Activated T-cell treated with anti-CD3 and anti-CD28 coated beads, Interleukin-2, amount 50 U/mL, for 24 hours (primary cell): Measurements from ENCODE around the gene SATL1.
"Not testable (repeated sequence)": the region's sequence is repeated elsewhere in the genome, so short reads cannot be mapped to it uniquely, and the experiment has no call there.

Experiments
- DNase-seq: peaks from one replicate; pipeline ENCODE4 v3.0.0-alpha.2; 2020
- H3K27ac Mint-ChIP-seq: 2 replicates; pipeline ENCODE4 v1.8.0; 2020; ENCODE audit warnings: mild to moderate bottlenecking, mixed read lengths
- H3K27me3 Mint-ChIP-seq: 2 replicates; pipeline ENCODE4 v1.8.0; 2020; ENCODE audit warnings: mixed read lengths
- H3K36me3 Mint-ChIP-seq: 2 replicates; pipeline ENCODE4 v1.8.0; 2020; ENCODE audit warnings: low read depth, mixed read lengths
- H3K4me1 Mint-ChIP-seq: 2 replicates; pipeline ENCODE4 v1.8.0; 2020; ENCODE audit warnings: low read depth, mixed read lengths
- H3K4me3 Mint-ChIP-seq: 2 replicates; pipeline ENCODE4 v1.8.0; 2020; ENCODE audit warnings: mild to moderate bottlenecking, moderate library complexity, mixed read lengths
- H3K9me3 Mint-ChIP-seq: 2 replicates; pipeline ENCODE4 v1.8.0; 2020; ENCODE audit warnings: mixed read lengths

Gene SATL1

DNA sequence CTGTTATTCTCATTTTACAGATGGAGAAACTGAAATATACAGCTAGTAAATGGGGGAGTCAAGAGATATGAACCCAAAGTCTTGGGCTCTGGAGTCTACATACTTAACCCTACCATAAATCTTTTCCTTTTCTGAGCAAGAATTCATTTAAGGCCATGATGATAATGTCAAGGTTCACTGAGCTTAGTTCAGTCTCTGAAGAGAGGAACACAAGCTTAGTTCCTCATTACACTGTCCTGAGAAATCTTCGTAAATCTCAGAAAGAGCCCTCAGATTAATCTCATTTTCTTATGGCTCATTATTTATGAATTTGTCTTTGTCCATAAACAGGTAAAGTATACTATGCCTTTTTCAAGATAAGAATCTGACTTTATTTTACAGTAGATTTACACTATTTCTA, 104.2 kb downstream of the SATL1 start:
- no peaks in the 10 kb centered on the region for H3K9me3 Mint-ChIP-seq
- peaks cover 7% of the 10 kb centered on the region for H3K27me3 Mint-ChIP-seq
- no peak overlapping the region for H3K4me3 Mint-ChIP-seq
- no peak overlapping the region for H3K27ac Mint-ChIP-seq
- DNase-seq: no peak
- H3K36me3 Mint-ChIP-seq: no peaks in the 10 kb centered on the region
- no peaks in the 10 kb centered on the region for H3K4me1 Mint-ChIP-seq

DNA sequence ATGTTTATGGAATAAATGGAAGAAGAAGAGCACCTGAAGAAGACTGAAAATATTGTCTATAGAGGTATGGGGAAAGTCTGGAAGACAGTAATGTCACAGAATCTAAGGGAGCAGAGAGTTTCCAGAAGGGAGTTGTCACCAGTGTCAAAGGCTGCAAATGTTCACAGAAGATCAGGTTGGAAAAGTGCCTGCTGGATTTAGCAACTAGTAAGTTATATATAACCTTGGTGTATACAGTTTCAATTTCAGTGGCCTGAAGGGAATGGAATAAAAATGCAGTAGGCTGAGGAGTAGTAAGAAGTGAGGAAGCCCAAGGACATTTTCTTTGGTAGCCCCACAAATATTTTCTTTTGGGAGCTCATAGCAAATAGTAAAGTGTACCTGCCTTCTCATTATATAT, 107.2 kb downstream of the SATL1 start:
- H3K4me1 Mint-ChIP-seq: no peaks in the 10 kb centered on the region
- no peaks in the 10 kb centered on the region for H3K36me3 Mint-ChIP-seq
- peaks cover 26% of the 10 kb centered on the region for H3K27me3 Mint-ChIP-seq
- no peak for DNase-seq
- H3K9me3 Mint-ChIP-seq: no peaks in the 10 kb centered on the region
- no peak overlapping the region for H3K27ac Mint-ChIP-seq
- H3K4me3 Mint-ChIP-seq: no peak overlapping the region

DNA sequence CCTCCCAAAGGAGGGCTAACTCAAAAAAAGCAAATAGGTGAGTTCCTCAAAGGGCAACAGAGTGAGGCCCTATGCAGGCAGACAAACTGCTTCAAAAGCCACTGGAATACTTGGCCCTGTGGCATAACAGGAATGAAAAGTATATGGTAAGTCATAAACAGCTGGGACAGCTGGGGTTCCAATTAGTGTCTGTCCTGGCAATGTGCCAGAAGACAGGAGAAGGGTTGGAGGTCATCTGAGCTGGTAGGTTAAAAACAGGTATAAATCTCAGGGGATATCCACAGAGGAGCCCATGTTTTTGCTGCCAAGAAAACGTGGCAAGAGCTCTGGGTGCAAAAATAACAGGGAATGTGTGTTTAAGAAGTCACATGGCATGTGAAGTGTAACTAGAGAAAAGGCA, 128.3 kb downstream of the SATL1 start:
- Mint-ChIP-seq H3K4me3 (no peak overlapping the region), H3K27ac (no peak overlapping the region), H3K9me3 (no peaks in the 10 kb centered on the region), H3K4me1 (no peaks in the 10 kb centered on the region), H3K36me3 (no peaks in the 10 kb centered on the region), H3K27me3 (peaks cover 32% of the 10 kb centered on the region)
- no peak for DNase-seq

DNA sequence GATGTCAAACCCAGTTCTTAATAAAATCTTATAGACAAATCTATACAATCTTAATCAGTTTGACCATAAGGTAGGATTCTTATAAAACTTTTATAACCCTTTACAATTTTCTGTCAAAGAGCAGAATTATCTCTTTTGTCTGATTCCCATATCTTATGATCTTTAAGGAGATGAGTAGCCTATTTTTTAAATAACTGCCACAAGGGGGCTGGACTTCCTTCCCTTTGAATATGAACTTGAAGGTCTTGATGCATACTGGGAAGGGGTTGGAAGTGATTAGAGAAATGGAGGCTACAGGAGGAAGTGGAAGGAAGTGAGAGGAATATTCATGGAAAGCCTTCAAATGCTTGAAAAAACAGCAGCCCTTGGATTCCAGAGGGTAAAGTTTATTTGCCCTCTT, 128.8 kb downstream of the SATL1 start:
- no peak overlapping the region for H3K4me3 Mint-ChIP-seq
- H3K36me3 Mint-ChIP-seq: no peaks in the 10 kb centered on the region
- H3K9me3 Mint-ChIP-seq: no peaks in the 10 kb centered on the region
- peaks cover 28% of the 10 kb centered on the region for H3K27me3 Mint-ChIP-seq
- no peak for DNase-seq
- no peaks in the 10 kb centered on the region for H3K4me1 Mint-ChIP-seq
- H3K27ac Mint-ChIP-seq: no peak overlapping the region

DNA sequence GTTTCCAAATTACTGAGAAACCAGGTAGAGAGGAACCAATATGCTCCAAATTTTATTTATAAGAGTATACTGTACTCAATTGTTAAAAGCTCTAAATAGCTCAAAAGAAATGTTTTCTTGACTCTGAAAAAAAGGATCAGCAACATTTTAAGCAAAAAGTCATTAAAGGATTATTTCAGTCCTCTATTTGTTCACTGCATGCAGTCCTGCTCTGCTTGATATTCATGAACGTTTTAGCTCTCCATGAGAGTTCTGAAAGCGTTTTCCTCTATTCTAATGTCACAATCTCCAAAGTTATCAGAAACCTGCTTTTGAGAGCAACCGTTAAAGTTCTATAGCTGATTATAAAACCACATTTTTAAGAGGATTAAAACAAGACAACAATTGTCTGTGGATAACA, 129.4 kb downstream of the SATL1 start:
- no peak overlapping the region for H3K27ac Mint-ChIP-seq
- H3K9me3 Mint-ChIP-seq: no peaks in the 10 kb centered on the region
- no peak for DNase-seq
- no peaks in the 10 kb centered on the region for H3K4me1 Mint-ChIP-seq
- H3K36me3 Mint-ChIP-seq: no peaks in the 10 kb centered on the region
- peaks cover 28% of the 10 kb centered on the region for H3K27me3 Mint-ChIP-seq
- no peak overlapping the region for H3K4me3 Mint-ChIP-seq

DNA sequence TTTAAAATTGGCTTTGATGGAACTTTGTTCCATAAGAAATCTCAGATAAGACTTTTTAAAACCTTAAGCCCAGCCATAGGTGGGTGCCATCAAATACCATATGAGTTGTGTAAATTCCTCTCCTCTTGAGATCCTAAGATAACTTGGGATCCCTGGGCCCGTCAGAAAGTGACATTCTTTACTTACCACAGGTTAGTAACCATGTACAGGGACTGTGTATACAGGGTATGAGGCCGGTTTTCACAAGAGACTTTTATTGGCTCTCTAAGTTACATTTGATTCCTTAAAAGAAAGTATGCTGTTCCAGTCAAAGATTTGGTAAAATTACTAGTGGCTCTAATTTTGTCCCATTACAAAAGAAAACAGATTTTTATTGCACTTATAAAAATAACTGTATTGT, 129.8 kb downstream of the SATL1 start:
- Mint-ChIP-seq H3K27ac (no peak overlapping the region), H3K9me3 (no peaks in the 10 kb centered on the region), H3K4me1 (no peaks in the 10 kb centered on the region), H3K27me3 (peaks cover 26% of the 10 kb centered on the region), H3K4me3 (no peak overlapping the region), H3K36me3 (no peaks in the 10 kb centered on the region)
- no peak for DNase-seq

DNA sequence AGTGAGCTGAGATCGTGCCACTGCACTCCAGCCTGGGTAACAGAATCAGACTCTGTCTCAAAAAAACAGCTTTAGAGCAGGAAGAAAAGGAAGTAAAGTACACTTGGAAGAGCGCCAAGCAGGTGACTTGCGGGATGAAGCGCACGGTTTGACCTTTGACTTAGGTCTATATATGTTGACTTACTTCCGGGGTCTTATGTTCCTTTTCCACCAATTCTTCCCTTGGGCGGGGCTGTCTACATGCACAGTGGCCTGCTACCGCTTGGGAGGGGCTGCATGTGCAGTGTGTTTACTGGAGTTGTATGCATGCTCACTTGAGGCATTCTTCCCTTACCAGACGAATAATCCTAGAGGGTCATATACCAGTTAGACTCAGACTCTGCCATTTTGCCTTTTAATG, 131.3 kb downstream of the SATL1 start:
- H3K27me3 Mint-ChIP-seq: peaks cover 26% of the 10 kb centered on the region
- H3K36me3 Mint-ChIP-seq: no peaks in the 10 kb centered on the region
- no peak overlapping the region for H3K27ac Mint-ChIP-seq
- no peaks in the 10 kb centered on the region for H3K9me3 Mint-ChIP-seq
- no peaks in the 10 kb centered on the region for H3K4me1 Mint-ChIP-seq
- DNase-seq: no peak
- H3K4me3 Mint-ChIP-seq: no peak overlapping the region

DNA sequence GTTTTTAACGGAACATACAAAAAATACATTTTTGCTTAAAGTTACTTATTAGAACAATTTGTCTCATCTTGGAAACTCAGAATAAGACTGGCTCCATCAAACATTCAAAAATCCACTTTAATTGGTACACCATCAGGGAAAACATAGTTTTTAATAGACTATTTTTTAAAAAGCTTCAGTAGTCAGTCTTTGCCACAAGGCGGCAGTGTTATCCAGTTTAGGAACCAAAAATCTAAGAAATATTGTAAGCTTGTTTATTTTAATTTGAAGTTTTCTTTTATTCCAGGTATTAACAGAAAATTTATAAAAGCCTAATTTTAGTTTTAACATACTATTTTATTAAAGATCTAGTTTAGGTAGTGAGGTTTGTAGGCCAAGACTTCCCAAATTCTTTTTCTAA, 132.2 kb downstream of the SATL1 start:
- H3K4me3 Mint-ChIP-seq: no peak overlapping the region
- no peaks in the 10 kb centered on the region for H3K9me3 Mint-ChIP-seq
- peaks cover 23% of the 10 kb centered on the region for H3K27me3 Mint-ChIP-seq
- H3K4me1 Mint-ChIP-seq: no peaks in the 10 kb centered on the region
- no peaks in the 10 kb centered on the region for H3K36me3 Mint-ChIP-seq
- H3K27ac Mint-ChIP-seq: no peak overlapping the region
- DNase-seq: no peak

DNA sequence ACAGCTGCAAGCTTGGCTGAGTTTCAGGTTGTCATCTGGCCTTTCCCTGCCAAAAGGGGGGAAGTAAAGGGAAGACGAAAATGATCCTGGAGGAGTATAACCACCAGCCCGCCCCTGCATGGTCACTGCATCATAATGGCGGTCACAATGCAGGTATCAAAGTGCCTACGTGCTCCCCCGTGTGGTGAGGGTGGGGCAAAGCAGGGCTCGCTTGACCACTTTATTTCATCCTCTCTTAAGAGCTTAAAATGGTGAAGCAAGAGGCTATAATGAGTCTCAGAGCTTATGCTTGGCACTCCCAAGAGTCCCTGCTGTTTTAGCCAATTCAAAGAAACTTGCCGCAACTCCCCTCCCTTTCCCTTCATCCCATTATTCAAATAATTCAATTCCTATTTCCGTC, 134.3 kb downstream of the SATL1 start:
- peak; percentile 37 for DNase-seq
- H3K4me3 Mint-ChIP-seq: no peak overlapping the region

DNA sequence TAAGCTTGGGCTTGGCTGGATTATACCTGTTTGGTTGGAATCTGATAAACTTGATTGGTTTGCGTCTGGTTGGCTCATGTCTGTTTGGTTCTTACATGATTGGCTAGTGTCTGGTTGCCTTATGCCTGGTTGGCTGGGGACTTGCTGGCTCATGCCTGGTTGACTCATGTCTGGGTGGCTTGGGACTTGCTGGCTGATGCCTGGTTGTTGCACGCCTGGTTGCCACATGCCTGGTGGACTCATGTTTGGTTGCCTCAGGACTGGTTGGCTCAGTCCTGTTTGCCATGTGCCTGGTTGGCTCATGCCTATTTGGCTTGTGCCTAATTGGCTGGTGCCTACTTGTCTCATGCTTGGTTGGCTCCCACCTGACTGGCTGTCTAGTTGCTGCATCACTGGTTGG, 135.4 kb downstream of the SATL1 start:
- no peaks in the 10 kb centered on the region for H3K4me1 Mint-ChIP-seq
- no peaks in the 10 kb centered on the region for H3K36me3 Mint-ChIP-seq
- no peak for DNase-seq
- no peaks in the 10 kb centered on the region for H3K9me3 Mint-ChIP-seq
- no peak overlapping the region for H3K4me3 Mint-ChIP-seq
- peaks cover 9% of the 10 kb centered on the region for H3K27me3 Mint-ChIP-seq
- H3K27ac Mint-ChIP-seq: no peak overlapping the region

More for the DNA sequence above, 134.3 kb downstream of the SATL1 start:
- H3K4me1 Mint-ChIP-seq: no peaks in the 10 kb centered on the region
- H3K36me3 Mint-ChIP-seq: no peaks in the 10 kb centered on the region
- H3K27me3 Mint-ChIP-seq: peaks cover 10% of the 10 kb centered on the region
- no peaks in the 10 kb centered on the region for H3K9me3 Mint-ChIP-seq
- H3K27ac Mint-ChIP-seq: no peak overlapping the region

DNA sequence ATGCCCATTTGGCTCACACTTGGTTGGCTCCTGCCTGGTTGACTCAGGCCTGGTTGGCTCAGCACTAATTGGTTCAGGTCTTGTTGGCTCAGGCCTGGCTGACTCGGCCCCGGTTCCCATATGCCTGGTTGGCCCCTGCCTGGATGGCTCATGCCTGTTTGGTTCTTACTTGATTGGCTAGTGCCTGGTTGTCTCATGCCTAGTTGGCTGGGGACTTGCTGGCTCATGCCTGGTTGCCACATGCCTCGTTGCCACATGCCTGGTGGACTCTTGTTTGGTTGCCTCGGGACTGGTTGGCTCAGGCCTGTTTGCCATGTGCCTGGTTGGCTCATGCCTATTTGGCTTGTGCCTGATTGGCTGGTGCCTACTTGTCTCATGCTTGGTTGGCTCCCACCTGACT, 136.2 kb downstream of the SATL1 start:
- Mint-ChIP-seq H3K27ac (no peak overlapping the region), H3K4me1 (no peaks in the 10 kb centered on the region), H3K9me3 (no peaks in the 10 kb centered on the region), H3K36me3 (no peaks in the 10 kb centered on the region), H3K4me3 (no peak overlapping the region), H3K27me3 (peaks cover 1% of the 10 kb centered on the region)
- no peak for DNase-seq

DNA sequence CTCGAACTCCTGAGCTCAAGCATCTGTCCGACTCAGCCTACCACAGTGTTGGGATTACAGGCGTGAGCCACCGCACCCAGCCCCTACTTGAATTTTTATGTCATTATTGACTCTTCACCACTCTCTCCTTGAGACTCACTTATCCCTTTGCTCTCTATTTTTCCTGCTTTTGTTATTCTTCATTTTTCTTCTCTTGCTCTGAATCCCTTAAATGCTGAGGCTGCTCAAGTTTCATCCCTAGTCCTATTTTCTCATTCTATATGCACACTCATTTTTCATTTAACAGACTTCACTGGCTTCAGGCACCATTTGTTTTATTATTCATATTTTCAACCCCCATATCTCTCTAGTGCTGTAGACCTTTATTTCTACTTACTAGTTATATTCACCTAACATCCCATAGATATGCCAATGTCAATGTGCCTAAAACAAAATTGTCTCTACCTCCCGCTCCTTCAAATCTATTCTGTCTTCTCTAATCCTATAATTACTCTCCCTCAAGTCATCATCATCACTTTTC, 154.2 kb downstream of the SATL1 start:
- H3K27ac Mint-ChIP-seq: no peak overlapping the region
- DNase-seq: no peak
- no peak overlapping the region for H3K4me3 Mint-ChIP-seq
- peaks cover 17% of the 10 kb centered on the region for H3K27me3 Mint-ChIP-seq
- no peaks in the 10 kb centered on the region for H3K4me1 Mint-ChIP-seq
- peaks cover 49% of the 10 kb centered on the region for H3K36me3 Mint-ChIP-seq
- H3K9me3 Mint-ChIP-seq: no peaks in the 10 kb centered on the region

DNA sequence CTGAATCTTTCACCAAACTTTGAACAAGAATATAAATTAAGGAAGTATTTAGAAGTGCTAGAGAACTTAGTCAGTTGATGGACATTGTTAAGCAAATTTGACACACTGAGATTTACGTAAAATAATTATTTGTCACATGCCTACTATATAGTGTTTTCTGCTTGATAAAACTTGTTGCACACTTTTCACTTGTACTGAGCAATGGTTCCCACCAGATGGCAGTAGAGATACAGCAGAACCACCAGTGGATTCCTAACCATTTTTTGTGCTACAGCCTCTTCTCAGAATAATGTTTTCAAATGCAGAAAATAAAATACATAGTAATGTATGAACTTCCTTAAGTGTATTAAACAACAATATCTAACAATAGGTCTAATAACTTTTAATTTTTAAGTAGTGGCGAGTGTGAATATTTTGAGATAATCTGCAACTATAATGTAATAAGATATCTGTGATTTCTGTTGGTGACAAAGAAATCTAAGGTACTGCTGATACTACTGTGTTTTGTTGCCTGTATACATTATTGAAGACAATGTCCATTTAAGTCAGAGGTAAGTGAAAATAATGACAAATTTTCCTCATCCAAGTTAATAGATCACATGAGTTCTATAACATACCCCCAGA, 158.7 kb downstream of the SATL1 start:
- peaks cover 38% of the 10 kb centered on the region for H3K36me3 Mint-ChIP-seq
- no peak for DNase-seq
- H3K27me3 Mint-ChIP-seq: peaks cover 30% of the 10 kb centered on the region
- H3K4me3 Mint-ChIP-seq: no peak overlapping the region
- H3K4me1 Mint-ChIP-seq: no peaks in the 10 kb centered on the region
- no peaks in the 10 kb centered on the region for H3K9me3 Mint-ChIP-seq
- H3K27ac Mint-ChIP-seq: no peak overlapping the region

DNA sequence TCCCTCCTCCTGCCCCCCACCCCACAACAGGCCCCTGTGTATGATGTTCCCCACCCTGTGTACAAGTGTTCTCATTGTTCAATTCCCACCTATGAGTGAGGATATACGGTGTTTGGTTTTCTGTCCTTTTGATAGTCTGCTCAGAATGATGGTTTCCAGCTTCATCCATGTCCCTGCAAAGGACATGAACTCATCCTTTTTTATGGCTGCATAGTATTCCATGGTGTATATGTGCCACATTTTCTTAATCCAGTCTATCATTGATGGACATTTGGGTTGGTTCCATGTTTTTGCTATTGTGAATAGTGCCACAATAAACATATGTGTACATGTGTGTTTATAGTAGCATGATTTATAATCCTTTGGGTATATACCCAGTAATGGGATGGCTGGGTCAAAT, 166.3 kb downstream of the SATL1 start:
- not testable (repeated sequence) for H3K4me3 Mint-ChIP-seq, H3K4me1 Mint-ChIP-seq, DNase-seq, H3K9me3 Mint-ChIP-seq, H3K27ac Mint-ChIP-seq
- Mint-ChIP-seq H3K27me3 (peaks cover 21% of the 10 kb centered on the region), H3K36me3 (peaks cover 48% of the 10 kb centered on the region)

DNA sequence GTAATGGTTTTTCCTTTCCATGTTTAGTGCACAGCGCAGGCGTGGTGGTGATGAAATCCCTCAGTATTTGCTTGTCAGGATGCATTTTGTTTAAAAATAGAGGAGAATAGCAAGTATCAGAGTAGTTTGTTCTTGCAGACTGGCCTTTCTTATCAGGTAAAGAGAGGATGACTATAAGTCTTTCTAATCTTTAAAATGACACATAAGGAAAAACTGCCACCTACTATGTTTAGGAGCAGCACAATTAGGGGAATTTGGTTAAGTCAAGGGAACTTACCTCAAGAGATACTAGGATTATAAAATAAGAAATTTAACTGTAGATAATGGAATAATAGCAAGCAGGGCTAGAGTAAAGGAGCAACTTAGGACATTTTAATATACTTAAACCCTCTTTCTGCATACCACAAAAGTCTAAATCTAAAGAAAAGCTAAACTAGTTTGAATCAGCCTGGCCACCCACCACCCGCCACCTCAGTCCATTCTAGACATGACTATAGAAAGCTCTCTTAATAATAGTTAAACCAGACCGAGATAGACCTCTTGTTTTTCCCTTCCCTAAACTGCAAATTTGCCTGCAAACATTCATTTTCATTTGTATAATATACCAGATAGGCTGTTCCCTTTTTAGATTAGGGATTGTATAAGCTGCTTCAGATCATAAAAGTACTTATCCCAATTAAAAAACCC, 177.9 kb downstream of the SATL1 start:
- DNase-seq: no peak
- Mint-ChIP-seq H3K4me1 (no peaks in the 10 kb centered on the region), H3K27me3 (peaks cover 18% of the 10 kb centered on the region), H3K4me3 (no peak overlapping the region), H3K9me3 (no peaks in the 10 kb centered on the region), H3K27ac (no peak overlapping the region), H3K36me3 (peaks cover 47% of the 10 kb centered on the region)
